Panc1 (cell line): Measurements from ENCODE around the gene PPM1F. TPM values are rescaled to one million over a fixed set of nuclear protein-coding genes. Genes with fewer than 3 reads are reported as not detected.

Source experiments
- ATAC-seq: fragments of 200-7000 bp; cut with Tn5 transposase; 2 replicates; pipeline ENCODE4 v1.9.1; 2020; ENCODE audit warnings: mild to moderate bottlenecking, moderate library complexity
- BruUV-seq: library from RNA; stranded (reverse); fragments of 400-500 nt; replicated peaks from 2 replicates; lab custom pipeline; 2021; lab: Mats Ljungman, UMichigan
- CTCF ChIA-PET: fragments of 300-600 bp; sonication (Branson Sonifier 250); formaldehyde crosslinking; loops from one replicate; lab custom pipeline; 2022; ENCODE audit warnings: antibody characterized with exemption; lab: Charles Lee
- POLR2A ChIA-PET: fragments of 300-600 bp; sonication (Branson Sonifier 250); formaldehyde crosslinking; loops from one replicate; lab custom pipeline; 2022; ENCODE audit warnings: antibody characterized with exemption; lab: Charles Lee
- DNase-seq: peaks from one replicate; pipeline ENCODE4 v3.0.0-alpha.2; 2010; ENCODE audit warnings: low read depth, low spot score
- H3K27ac ChIP-seq: 2 replicates; pipeline ENCODE4 v1.5.1; 2011; ENCODE audit warnings: mild to moderate bottlenecking, low read length, inconsistent platforms
- H3K27me3 ChIP-seq: fragments of 200-500 bp; sonication (Bioruptor generic); 2 replicates; pipeline ENCODE4 v1.6.0; 2014; ENCODE audit warnings: low read length, inconsistent platforms; ENCODE audit not compliant: control insufficient read depth, insufficient read depth
- H3K36me3 ChIP-seq: fragments of 200-500 bp; sonication (Bioruptor generic); 2 replicates; pipeline ENCODE4 v1.5.1; 2014; ENCODE audit warnings: inconsistent platforms, mild to moderate bottlenecking, low read length, moderate library complexity; ENCODE audit not compliant: control insufficient read depth, insufficient read depth
- H3K4me1 ChIP-seq: 2 replicates; pipeline ENCODE4 v1.5.1; 2011; ENCODE audit warnings: inconsistent platforms, mild to moderate bottlenecking, low read length, moderate library complexity; ENCODE audit not compliant: control insufficient read depth, insufficient read depth
- H3K4me3 ChIP-seq, 2 experiments: 2 replicates each; pipeline ENCODE4 v1.5.1; 2011 to 2012; ENCODE audit warnings: low read depth in 2 of 2, low read length in 2 of 2, mild to moderate bottlenecking in 2 of 2, inconsistent platforms in 1 of 2, moderate library complexity in 1 of 2
- H3K9me3 ChIP-seq: fragments of 200-500 bp; sonication (Bioruptor generic); 2 replicates; pipeline ENCODE4 v1.5.1; 2014; ENCODE audit warnings: low read depth, mild to moderate bottlenecking, inconsistent platforms, low read length, moderate library complexity; ENCODE audit not compliant: control insufficient read depth, insufficient read depth
- CTCF ChIP-seq: fragments of 450-650 bp; IDR thresholded peaks from 2 replicates; pipeline ENCODE4 v1.5.1; 2017; ENCODE audit warnings: mild to moderate bottlenecking
- POLR2AphosphoS5 ChIP-seq: IDR thresholded peaks from 2 replicates; pipeline ENCODE4 v1.6.1; 2012; ENCODE audit warnings: mild to moderate bottlenecking, low read depth, low read length, moderate library complexity
- REST ChIP-seq, 2 experiments: IDR thresholded peaks; 2 replicates each; pipeline ENCODE4 v1.6.1; 2011 to 2012; ENCODE audit warnings: low read depth in 2 of 2, control low read depth in 1 of 2, low read length in 1 of 2, mild to moderate bottlenecking in 1 of 2, moderate library complexity in 1 of 2; ENCODE audit not compliant: insufficient read depth in 1 of 2
- SIN3A ChIP-seq: IDR thresholded peaks from 2 replicates; pipeline ENCODE4 v1.6.1; 2012; ENCODE audit warnings: low read depth, mild to moderate bottlenecking, low read length, moderate library complexity, borderline replicate concordance; ENCODE audit not compliant: insufficient read depth
- TCF7L2 ChIP-seq: IDR thresholded peaks from 2 replicates; pipeline ENCODE4 v1.6.1; 2011; ENCODE audit warnings: mild to moderate bottlenecking, low read depth, low read length, inconsistent platforms
- in situ Hi-C: cut with HindIII; loops from 2 replicates; pipeline ENCODE4 v1.10.0; 2016; ENCODE audit warnings: low sequenced_read_pairs, low pct_unique_long_range_greater_than_20kb
- intact Hi-C: fragments of 100-400 bp; cut with micrococcal nuclease; formaldehyde crosslinking; loops from one replicate; pipeline ENCODE4 v1.10.0; 2022; ENCODE audit not compliant: unreplicated experiment
- total RNA-seq: library from RNA; stranded (reverse); gene quantifications from one replicate; pipeline ENCODE4 v1.2.1, GENCODE V29; 2021; ENCODE audit not compliant: unreplicated experiment

The PPM1F gene
- total RNA-seq, 1 experiment from 2014 or later: 28.9 TPM

- no peak overlapping the region for H3K27ac ChIP-seq
- no peaks in the 10 kb centered on the region for H3K4me1 ChIP-seq
- H3K9me3 ChIP-seq: no peaks in the 10 kb centered on the region
- no TSS peak for BruUV-seq
- no peak overlapping the region for H3K4me3 ChIP-seq
- DNase-seq (no peak), ATAC-seq (no peak)
- in situ Hi-C loops (no loop called here), intact Hi-C loops (no loop called here)
- ChIA-PET CTCF (no interaction called here), POLR2A (no interaction called here)
- no peaks in the 10 kb centered on the region for H3K27me3 ChIP-seq
- no peaks in the 10 kb centered on the region for H3K36me3 ChIP-seq
- TF ChIP-seq POLR2AphosphoS5: no peak
- no peak for TF ChIP-seq CTCF
- TF ChIP-seq REST (IDR thresholded peaks at IDR 0.05; ENCODE audit: insufficient read depth in 1 of 2, low read depth in 2 of 2, low read length in 1 of 2): no peak
- no peak for TF ChIP-seq TCF7L2
- TF ChIP-seq SIN3A: no peak
Measured at GRCh38 chr22:21967693-21968271, 15.1 kb upstream of the PPM1F start.

- POLR2A ChIA-PET: no interaction called here
- intact Hi-C loops (no loop called here), in situ Hi-C loops (no loop called here)
- H3K4me1 ChIP-seq: no peaks in the 10 kb centered on the region
- no peak for ATAC-seq
- CTCF ChIA-PET: no interaction called here
- H3K27ac ChIP-seq: no peak overlapping the region
- H3K4me3 ChIP-seq: no peak overlapping the region
- H3K9me3 ChIP-seq: no peaks in the 10 kb centered on the region
- DNase-seq: no peak
- BruUV-seq: no TSS peak
- no peaks in the 10 kb centered on the region for H3K27me3 ChIP-seq
- TF ChIP-seq TCF7L2 (no peak), CTCF (no peak), POLR2AphosphoS5 (no peak), SIN3A (no peak), REST (IDR thresholded peaks at IDR 0.05; ENCODE audit: insufficient read depth in 1 of 2, low read depth in 2 of 2, low read length in 1 of 2) (no peak)
- no peaks in the 10 kb centered on the region for H3K36me3 ChIP-seq
Measured at GRCh38 chr22:21966643-21967516, 14.2 kb upstream of the PPM1F start.
